ENCODE data around the gene APLF. TPM values are rescaled to one million over a fixed set of nuclear protein-coding genes. Genes with fewer than 3 reads are reported as not detected.

Gene APLF
- total RNA-seq, 2 experiments from 2014 or later, result 4.1 to 4.3 TPM

- DNase-seq (no peak), ATAC-seq (ENCODE audit: poor library complexity) (no peak)
- no peaks in the 10 kb centered on the region for H3K4me1 Mint-ChIP-seq (ENCODE audit: low read depth)
- Histone ChIP-seq H3K27me3 (ENCODE audit: control insufficient read depth in 1 of 2, insufficient read depth in 2 of 2, low read length in 2 of 2) (no peaks in the 10 kb centered on the region), H3K4me1 (ENCODE audit: insufficient read depth, low read length) (no peaks in the 10 kb centered on the region), H3K9me3 (ENCODE audit: control insufficient read depth in 1 of 2, insufficient read depth in 1 of 2, low read length in 2 of 2) (no peaks in the 10 kb centered on the region), H3K4me3 (ENCODE audit: low read length) (no peak overlapping the region), H3K36me3 (ENCODE audit: insufficient read depth, low read length) (no peaks in the 10 kb centered on the region), H3K27ac (ENCODE audit: low read depth in 1 of 2, low read length in 2 of 2) (no peak overlapping the region)
- intact Hi-C loops (cut with DNase I, micrococcal nuclease), result no loop called here
- H3K4me3 Mint-ChIP-seq, result no peak overlapping the region
- TF ChIP-seq CTCF (IDR thresholded peaks at IDR 0.05), result no peak
- CTCF ChIA-PET, result interaction anchor here (1.5 kb wide), 1 partner anchor 11 kb away, joined by 3 read pairs; no protein-coding TSS in a partner anchor
- no peak overlapping the region for H3K27ac Mint-ChIP-seq
- no peaks in the 10 kb centered on the region for H3K27me3 Mint-ChIP-seq
- H3K9me3 Mint-ChIP-seq, result peaks cover 2% of the 10 kb centered on the region
- POLR2A ChIA-PET, result no interaction called here
- H3K36me3 Mint-ChIP-seq (ENCODE audit: low read depth), result no peaks in the 10 kb centered on the region
These were observed 47.0 kb downstream of the APLF start for GRCh38 chr2:68514316-68514929.

- CTCF ChIA-PET, result interaction anchor here (1.1 kb wide), 1 partner anchor 40 kb away, joined by 3 read pairs; no protein-coding TSS in a partner anchor
- Histone ChIP-seq H3K27ac (ENCODE audit: low read depth in 1 of 2, low read length in 2 of 2) (no peak overlapping the region), H3K9me3 (ENCODE audit: control insufficient read depth in 1 of 2, insufficient read depth in 1 of 2, low read length in 2 of 2) (no peaks in the 10 kb centered on the region), H3K36me3 (ENCODE audit: insufficient read depth, low read length) (no peaks in the 10 kb centered on the region), H3K27me3 (ENCODE audit: control insufficient read depth in 1 of 2, insufficient read depth in 2 of 2, low read length in 2 of 2) (no peaks in the 10 kb centered on the region), H3K4me1 (ENCODE audit: insufficient read depth, low read length) (no peaks in the 10 kb centered on the region), H3K4me3 (ENCODE audit: low read length) (no peak overlapping the region)
- POLR2A ChIA-PET, result interaction anchor here (0.7 to 2.0 kb wide), 9 partner anchors 10 to 409 kb away, joined by 3 to 8 read pairs (median 3); partner anchors contain the start of genes APLF and FBXO48
- H3K27ac Mint-ChIP-seq, result no peak overlapping the region
- ATAC-seq (ENCODE audit: poor library complexity) (peak; percentile 55), DNase-seq (peak in 1 of 14 experiments; percentile 20)
- no peaks in the 10 kb centered on the region for H3K4me1 Mint-ChIP-seq (ENCODE audit: low read depth)
- H3K36me3 Mint-ChIP-seq (ENCODE audit: low read depth), result no peaks in the 10 kb centered on the region
- no peak overlapping the region for H3K4me3 Mint-ChIP-seq
- peaks cover 2% of the 10 kb centered on the region for H3K9me3 Mint-ChIP-seq
- no peaks in the 10 kb centered on the region for H3K27me3 Mint-ChIP-seq
- no peak for TF ChIP-seq CTCF (IDR thresholded peaks at IDR 0.05)
- intact Hi-C loops (cut with DNase I, micrococcal nuclease), result loop anchor here in 1 of 2 experiments (5.0 kb wide), 1 partner anchor 49 kb away; the partner anchor contains the start of genes APLF and FBXO48
These were observed 48.9 kb downstream of the APLF start for GRCh38 chr2:68516051-68516955.

GRCh38 chr2:68519236-68519635 is 51.9 kb downstream of the APLF start:
- POLR2A ChIA-PET, result no interaction called here
- H3K4me1 ChIP-seq (ENCODE audit: insufficient read depth, low read length), result no peaks in the 10 kb centered on the region
- H3K36me3 ChIP-seq (ENCODE audit: insufficient read depth, low read length), result no peaks in the 10 kb centered on the region
- no peaks in the 10 kb centered on the region for H3K4me1 Mint-ChIP-seq (ENCODE audit: low read depth)
- H3K27ac Mint-ChIP-seq, result no peak overlapping the region
- intact Hi-C loops (cut with DNase I, micrococcal nuclease), result loop anchor here in 1 of 2 experiments (5.0 kb wide), 1 partner anchor 52 kb away; the partner anchor contains the start of genes APLF and FBXO48
- CTCF ChIA-PET, result no interaction called here
- H3K9me3 ChIP-seq (ENCODE audit: control insufficient read depth in 1 of 2, insufficient read depth in 1 of 2, low read length in 2 of 2), result no peaks in the 10 kb centered on the region
- ATAC-seq (ENCODE audit: poor library complexity) (no peak), DNase-seq (peak in 1 of 14 experiments; percentile 26)
- H3K27me3 Mint-ChIP-seq, result no peaks in the 10 kb centered on the region
- H3K27me3 ChIP-seq (ENCODE audit: control insufficient read depth in 1 of 2, insufficient read depth in 2 of 2, low read length in 2 of 2), result no peaks in the 10 kb centered on the region
- no peak for TF ChIP-seq CTCF (IDR thresholded peaks at IDR 0.05)
- H3K4me3 Mint-ChIP-seq, result no peak overlapping the region
- H3K4me3 ChIP-seq (ENCODE audit: low read length), result no peak overlapping the region
- H3K9me3 Mint-ChIP-seq, result no peaks in the 10 kb centered on the region
- H3K36me3 Mint-ChIP-seq (ENCODE audit: low read depth), result no peaks in the 10 kb centered on the region
- H3K27ac ChIP-seq (ENCODE audit: low read depth in 1 of 2, low read length in 2 of 2), result no peak overlapping the region

Data from CD4-positive, alpha-beta T cell (primary cell).